ENCODE measurements around the gene PTPN1. TPM values are rescaled to one million over a fixed set of nuclear protein-coding genes. Genes with fewer than 3 reads are reported as not detected.

PTPN1 gene
- total and polyA plus RNA-seq, 2 experiments from 2014 or later = 16.9 to 26.4 TPM

DNA sequence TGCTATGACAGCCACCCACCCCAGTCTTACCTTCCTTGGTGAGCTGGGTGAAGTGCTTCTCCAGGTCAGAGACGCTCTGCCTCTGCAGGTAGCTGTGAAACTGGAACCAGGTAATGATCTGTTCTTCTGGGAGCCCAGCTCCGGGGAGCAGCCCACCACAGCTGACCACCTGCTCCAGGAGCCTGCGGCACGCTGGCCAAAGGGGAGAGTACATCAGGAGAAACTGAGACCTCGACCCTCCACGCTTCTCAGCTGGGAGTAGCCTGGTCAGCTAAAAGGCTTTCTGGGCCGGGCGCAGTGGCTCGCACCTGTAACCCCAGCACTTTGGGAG lies 82.8 kb downstream of the PTPN1 start:
- H3K9me2 ChIP-seq (ENCODE audit: insufficient read depth) = no peaks in the 10 kb centered on the region
- H3K9me3 Mint-ChIP-seq = no peaks in the 10 kb centered on the region
- no peak overlapping the region for H3K4me3 Mint-ChIP-seq
- no peaks in the 10 kb centered on the region for H3K79me2 ChIP-seq (replicated peaks; ENCODE audit: insufficient read depth)
- H3K36me3 Mint-ChIP-seq (ENCODE audit: low read depth) = peaks cover 5% of the 10 kb centered on the region
- no peaks in the 10 kb centered on the region for H3K36me3 ChIP-seq (ENCODE audit: insufficient read depth)
- H3K4me1 Mint-ChIP-seq = peaks cover 11% of the 10 kb centered on the region
- no peak for ATAC-seq
- H2AFZ ChIP-seq = no peak overlapping the region
- no peak overlapping the region for H3K4me3 ChIP-seq
- H3K27ac Mint-ChIP-seq = no peak overlapping the region
- peaks cover 5% of the 10 kb centered on the region for H3K27me3 Mint-ChIP-seq (ENCODE audit: insufficient read depth, low read depth, poor library complexity)
- DNase-seq (ENCODE audit: low spot score) = no peak
- no peaks in the 10 kb centered on the region for H3K27me3 ChIP-seq (ENCODE audit: insufficient read depth)
- no peaks in the 10 kb centered on the region for H3K4me1 ChIP-seq (ENCODE audit: insufficient read depth)
- TF ChIP-seq ZNF331 (CRISPR knock-in tag; IDR thresholded peaks at IDR 0.05; ENCODE audit: low read depth) (no peak), ZNF114 (CRISPR knock-in tag; IDR thresholded peaks at IDR 0.05) (no peak), CREB1 (CRISPR knock-in tag; IDR thresholded peaks at IDR 0.05; ENCODE audit: low read depth) (no peak), POLR2AphosphoS5 (IDR thresholded peaks at IDR 0.05; ENCODE audit: low read depth) (no peak), NANOG (IDR thresholded peaks at IDR 0.05; ENCODE audit: borderline replicate concordance) (no peak), STAT1 (IDR thresholded peaks at IDR 0.05; ENCODE audit: unreplicated experiment) (no peak), EZH2phosphoT487 (IDR thresholded peaks at IDR 0.05; ENCODE audit: unreplicated experiment) (no peak)
- TF ChIP-seq, protein P1, sequence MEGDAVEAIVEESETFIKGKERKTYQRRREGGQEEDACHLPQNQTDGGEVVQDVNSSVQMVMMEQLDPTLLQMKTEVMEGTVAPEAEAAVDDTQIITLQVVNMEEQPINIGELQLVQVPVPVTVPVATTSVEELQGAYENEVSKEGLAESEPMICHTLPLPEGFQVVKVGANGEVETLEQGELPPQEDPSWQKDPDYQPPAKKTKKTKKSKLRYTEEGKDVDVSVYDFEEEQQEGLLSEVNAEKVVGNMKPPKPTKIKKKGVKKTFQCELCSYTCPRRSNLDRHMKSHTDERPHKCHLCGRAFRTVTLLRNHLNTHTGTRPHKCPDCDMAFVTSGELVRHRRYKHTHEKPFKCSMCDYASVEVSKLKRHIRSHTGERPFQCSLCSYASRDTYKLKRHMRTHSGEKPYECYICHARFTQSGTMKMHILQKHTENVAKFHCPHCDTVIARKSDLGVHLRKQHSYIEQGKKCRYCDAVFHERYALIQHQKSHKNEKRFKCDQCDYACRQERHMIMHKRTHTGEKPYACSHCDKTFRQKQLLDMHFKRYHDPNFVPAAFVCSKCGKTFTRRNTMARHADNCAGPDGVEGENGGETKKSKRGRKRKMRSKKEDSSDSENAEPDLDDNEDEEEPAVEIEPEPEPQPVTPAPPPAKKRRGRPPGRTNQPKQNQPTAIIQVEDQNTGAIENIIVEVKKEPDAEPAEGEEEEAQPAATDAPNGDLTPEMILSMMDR (conservative IDR thresholded peaks at IDR 0.05; ENCODE audit: low read depth in 2 of 2) = no peak
- TF ChIP-seq, protein P2, sequence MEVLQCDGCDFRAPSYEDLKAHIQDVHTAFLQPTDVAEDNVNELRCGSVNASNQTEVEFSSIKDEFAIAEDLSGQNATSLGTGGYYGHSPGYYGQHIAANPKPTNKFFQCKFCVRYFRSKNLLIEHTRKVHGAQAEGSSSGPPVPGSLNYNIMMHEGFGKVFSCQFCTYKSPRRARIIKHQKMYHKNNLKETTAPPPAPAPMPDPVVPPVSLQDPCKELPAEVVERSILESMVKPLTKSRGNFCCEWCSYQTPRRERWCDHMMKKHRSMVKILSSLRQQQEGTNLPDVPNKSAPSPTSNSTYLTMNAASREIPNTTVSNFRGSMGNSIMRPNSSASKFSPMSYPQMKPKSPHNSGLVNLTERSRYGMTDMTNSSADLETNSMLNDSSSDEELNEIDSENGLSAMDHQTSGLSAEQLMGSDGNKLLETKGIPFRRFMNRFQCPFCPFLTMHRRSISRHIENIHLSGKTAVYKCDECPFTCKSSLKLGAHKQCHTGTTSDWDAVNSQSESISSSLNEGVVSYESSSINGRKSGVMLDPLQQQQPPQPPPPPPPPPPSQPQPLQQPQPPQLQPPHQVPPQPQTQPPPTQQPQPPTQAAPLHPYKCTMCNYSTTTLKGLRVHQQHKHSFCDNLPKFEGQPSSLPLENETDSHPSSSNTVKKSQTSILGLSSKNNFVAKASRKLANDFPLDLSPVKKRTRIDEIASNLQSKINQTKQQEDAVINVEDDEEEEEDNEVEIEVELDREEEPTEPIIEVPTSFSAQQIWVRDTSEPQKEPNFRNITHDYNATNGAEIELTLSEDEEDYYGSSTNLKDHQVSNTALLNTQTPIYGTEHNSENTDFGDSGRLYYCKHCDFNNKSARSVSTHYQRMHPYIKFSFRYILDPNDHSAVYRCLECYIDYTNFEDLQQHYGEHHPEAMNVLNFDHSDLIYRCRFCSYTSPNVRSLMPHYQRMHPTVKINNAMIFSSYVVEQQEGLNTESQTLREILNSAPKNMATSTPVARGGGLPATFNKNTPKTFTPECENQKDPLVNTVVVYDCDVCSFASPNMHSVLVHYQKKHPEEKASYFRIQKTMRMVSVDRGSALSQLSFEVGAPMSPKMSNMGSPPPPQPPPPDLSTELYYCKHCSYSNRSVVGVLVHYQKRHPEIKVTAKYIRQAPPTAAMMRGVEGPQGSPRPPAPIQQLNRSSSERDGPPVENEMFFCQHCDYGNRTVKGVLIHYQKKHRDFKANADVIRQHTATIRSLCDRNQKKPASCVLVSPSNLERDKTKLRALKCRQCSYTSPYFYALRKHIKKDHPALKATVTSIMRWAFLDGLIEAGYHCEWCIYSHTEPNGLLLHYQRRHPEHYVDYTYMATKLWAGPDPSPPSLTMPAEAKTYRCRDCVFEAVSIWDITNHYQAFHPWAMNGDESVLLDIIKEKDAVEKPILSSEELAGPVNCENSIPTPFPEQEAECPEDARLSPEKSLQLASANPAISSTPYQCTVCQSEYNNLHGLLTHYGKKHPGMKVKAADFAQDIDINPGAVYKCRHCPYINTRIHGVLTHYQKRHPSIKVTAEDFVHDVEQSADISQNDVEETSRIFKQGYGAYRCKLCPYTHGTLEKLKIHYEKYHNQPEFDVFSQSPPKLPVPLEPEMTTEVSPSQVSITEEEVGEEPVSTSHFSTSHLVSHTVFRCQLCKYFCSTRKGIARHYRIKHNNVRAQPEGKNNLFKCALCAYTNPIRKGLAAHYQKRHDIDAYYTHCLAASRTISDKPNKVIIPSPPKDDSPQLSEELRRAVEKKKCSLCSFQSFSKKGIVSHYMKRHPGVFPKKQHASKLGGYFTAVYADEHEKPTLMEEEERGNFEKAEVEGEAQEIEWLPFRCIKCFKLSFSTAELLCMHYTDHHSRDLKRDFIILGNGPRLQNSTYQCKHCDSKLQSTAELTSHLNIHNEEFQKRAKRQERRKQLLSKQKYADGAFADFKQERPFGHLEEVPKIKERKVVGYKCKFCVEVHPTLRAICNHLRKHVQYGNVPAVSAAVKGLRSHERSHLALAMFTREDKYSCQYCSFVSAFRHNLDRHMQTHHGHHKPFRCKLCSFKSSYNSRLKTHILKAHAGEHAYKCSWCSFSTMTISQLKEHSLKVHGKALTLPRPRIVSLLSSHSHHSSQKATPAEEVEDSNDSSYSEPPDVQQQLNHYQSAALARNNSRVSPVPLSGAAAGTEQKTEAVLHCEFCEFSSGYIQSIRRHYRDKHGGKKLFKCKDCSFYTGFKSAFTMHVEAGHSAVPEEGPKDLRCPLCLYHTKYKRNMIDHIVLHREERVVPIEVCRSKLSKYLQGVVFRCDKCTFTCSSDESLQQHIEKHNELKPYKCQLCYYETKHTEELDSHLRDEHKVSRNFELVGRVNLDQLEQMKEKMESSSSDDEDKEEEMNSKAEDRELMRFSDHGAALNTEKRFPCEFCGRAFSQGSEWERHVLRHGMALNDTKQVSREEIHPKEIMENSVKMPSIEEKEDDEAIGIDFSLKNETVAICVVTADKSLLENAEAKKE (CRISPR knock-in tag; IDR thresholded peaks at IDR 0.05) = no peak
- TF ChIP-seq, protein P3, sequence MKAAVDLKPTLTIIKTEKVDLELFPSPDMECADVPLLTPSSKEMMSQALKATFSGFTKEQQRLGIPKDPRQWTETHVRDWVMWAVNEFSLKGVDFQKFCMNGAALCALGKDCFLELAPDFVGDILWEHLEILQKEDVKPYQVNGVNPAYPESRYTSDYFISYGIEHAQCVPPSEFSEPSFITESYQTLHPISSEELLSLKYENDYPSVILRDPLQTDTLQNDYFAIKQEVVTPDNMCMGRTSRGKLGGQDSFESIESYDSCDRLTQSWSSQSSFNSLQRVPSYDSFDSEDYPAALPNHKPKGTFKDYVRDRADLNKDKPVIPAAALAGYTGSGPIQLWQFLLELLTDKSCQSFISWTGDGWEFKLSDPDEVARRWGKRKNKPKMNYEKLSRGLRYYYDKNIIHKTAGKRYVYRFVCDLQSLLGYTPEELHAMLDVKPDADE (IDR thresholded peaks at IDR 0.05) = no peak
- no peak overlapping the region for H3K27ac ChIP-seq (ENCODE audit: low read depth)
- H4K20me1 ChIP-seq (replicated peaks; ENCODE audit: insufficient read depth) = no peaks in the 10 kb centered on the region; the same call in 1 of the 2 replicates
- H3F3A ChIP-seq (replicated peaks; ENCODE audit: low read depth) = no peaks in the 10 kb centered on the region
- no peak overlapping the region for H3K4me2 ChIP-seq

Data from GM23338 (cell line).